GM12872 (cell line): ENCODE data around the gene KIF25.

Experiments
- CTCF ChIP-seq: IDR thresholded peaks from 3 replicates; pipeline ENCODE4 v1.5.1; 2011; ENCODE audit warnings: low read depth, mild to moderate bottlenecking, low read length, moderate library complexity; ENCODE audit not compliant: insufficient read depth

Gene KIF25

DNA sequence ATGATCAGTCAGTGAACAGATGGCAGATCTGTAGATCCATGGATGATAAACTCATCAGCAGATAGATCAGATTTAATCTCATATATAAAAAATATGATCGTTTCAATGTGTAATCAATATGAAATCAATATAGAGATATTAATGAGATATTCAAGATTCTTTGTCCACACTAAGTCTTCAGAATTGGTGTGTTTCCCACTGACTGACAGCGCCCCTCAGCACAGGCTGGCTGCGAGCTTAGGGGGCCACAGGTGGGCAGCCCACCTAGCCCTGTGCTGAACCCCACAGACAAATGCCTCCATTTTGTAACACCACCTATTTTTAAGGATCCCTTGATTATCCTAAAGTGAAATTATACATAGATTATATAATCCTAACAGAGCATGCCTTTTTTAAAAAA is 49.2 kb downstream of the KIF25 start:
- TF ChIP-seq CTCF = no peak

DNA sequence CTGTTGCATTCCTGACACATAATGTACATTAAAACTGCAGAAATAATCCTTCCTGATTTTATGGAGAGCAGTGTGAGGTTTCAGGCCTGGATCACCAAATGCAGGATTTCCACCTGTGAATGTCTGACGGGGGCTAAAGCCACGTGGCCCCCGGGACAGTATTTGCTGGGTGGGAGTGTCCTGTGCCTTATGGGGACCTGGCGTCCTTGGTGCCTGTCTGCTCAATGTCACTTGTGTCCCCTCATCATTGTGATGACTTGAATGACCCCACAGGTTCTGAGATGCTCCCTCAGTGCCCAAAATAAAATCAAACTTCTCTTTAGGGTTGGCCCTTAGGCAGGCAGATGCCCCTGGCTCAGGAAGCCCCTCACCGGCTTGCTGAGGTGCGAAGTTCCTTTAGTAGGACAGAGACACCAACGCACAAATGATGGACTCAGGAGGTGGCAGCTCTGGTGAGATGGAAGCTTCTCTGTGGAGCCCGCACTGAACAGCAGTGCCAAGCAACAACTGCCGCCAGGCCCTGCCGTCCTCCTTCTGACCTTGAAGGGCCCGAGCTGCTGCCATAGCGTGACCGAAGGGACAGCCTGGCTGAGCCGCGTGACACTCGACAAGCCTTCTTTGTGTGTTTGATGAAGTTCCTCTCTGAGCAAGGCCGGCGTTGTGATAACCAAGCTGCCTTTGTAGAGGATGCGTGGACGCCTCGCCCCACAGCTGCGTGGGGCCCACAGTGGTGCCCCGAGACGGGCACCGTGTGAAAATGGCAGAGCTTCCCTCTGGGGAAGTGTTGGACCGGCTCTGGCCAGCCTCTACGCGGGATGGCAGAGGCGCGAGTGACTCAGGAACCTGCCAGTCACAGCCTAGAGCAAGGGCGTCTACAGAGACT is 50.6 kb downstream of the KIF25 start:
- TF ChIP-seq CTCF = no peak

DNA sequence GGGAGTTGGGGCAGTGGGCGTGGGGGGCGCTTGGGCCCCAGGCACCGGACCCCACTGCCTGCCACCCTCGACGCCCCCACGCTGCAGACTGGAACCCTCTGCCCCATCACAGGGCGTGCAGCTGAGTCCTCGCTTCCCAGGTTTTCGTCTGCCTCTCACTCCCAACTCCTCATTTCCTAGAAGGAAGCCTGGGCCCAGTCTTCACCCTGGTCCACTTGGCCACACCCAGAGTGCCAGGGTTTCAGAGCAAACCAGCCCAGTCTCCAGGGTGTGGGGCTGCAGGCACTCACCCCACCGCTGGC is 51.2 kb downstream of the KIF25 start:
- TF ChIP-seq CTCF = no peak

DNA sequence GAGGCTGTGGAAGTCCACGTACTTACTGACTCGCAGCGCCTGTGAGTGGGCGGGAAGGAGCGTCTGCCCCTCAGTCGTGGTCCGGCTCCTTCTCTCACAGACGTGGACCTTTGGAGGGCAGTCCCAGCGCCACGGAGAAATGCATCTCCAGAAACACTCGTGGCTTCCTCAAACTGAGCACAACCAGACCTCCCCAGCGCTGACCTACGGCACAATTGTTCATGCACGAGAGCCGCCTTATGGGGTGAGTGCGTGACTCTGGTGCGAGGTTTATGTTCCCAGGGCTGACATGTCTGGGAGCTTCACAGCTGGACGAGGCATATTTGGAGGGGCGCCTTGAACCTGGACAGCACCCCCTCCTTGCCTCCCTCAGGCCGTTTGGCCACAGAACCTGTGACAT is 51.8 kb downstream of the KIF25 start:
- no peak for TF ChIP-seq CTCF

DNA sequence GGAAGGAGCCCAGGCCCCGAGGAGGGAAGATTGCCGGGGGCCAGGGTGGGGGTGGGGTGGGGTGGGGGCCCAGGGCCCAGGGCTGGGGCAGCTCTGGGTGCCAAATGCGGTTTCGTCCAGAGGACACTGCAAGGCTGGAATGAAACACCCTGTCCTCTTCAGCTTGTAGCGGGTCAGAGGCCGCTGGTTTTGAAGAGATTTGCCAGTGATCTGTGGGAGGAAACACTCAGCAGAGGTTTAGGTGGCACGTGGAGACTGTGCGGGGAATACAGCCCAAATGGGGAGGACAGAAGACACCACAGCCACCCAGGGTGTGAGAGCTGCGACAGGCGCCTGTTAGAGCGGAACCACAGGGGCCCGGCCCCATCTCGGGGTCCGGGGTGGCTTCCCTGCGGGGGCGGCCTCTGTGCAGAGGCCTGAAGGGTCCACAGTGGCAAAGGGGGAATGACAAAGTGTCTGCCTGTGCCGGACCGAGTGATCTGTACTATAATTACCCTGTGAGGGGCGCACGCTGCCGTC is 52.3 kb downstream of the KIF25 start:
- no peak for TF ChIP-seq CTCF

GRCh38 chr6:168050225-168050880 is 52.9 kb downstream of the KIF25 start:
- TF ChIP-seq CTCF = no peak

- TF ChIP-seq CTCF = no peak
Observed at GRCh38 chr6:168050881-168051586, 53.6 kb downstream of the KIF25 start.
